ENCODE measurements around the gene BCAR3. TPM values are rescaled to one million over a fixed set of nuclear protein-coding genes. Genes with fewer than 3 reads are reported as not detected.
"Not testable (repeated sequence)": the region's sequence is repeated elsewhere in the genome, so short reads cannot be mapped to it uniquely, and the experiment has no call there.

BCAR3 gene
- total RNA-seq, 1 donor from 2014 or later = 14.6 TPM

GRCh38 chr1:93597709-93598108 lies 83.9 kb downstream of the BCAR3 start:
- Histone ChIP-seq H3K4me1 (ENCODE audit: control insufficient read depth in 3 of 3, insufficient read depth in 3 of 3, low read length in 3 of 3) (peaks cover 81 to 91% (median 86%) of the 10 kb centered on the region in 3 donors), H3K27ac (ENCODE audit: low read depth, low read length) (peak overlapping the region; percentile 68), H3K27me3 (ENCODE audit: control insufficient read depth in 3 of 3, insufficient read depth in 3 of 3, low read length in 3 of 3) (no peaks in the 10 kb centered on the region), H3K36me3 (ENCODE audit: control insufficient read depth in 3 of 3, insufficient read depth in 3 of 3, low read length in 3 of 3) (peaks cover 0 to 3% (median 0%) of the 10 kb centered on the region in 3 donors), H3K9me3 (ENCODE audit: control insufficient read depth in 3 of 3, low read length in 3 of 3) (no peaks in the 10 kb centered on the region), H3K9ac (ENCODE audit: low read depth in 1 of 3, low read length in 3 of 3) (peak overlapping the region in 1 of 3 donors; percentile 70), H3K4me3 (ENCODE audit: low read length in 3 of 3) (peak overlapping the region in 1 of 3 donors; percentile 22)

GRCh38 chr1:93596329-93597089 lies 85.1 kb downstream of the BCAR3 start:
- Histone ChIP-seq H3K4me1 (ENCODE audit: control insufficient read depth in 3 of 3, insufficient read depth in 3 of 3, low read length in 3 of 3) (peaks cover 91 to 100% (median 98%) of the 10 kb centered on the region in 3 donors), H3K9ac (ENCODE audit: low read depth in 1 of 3, low read length in 3 of 3) (peak overlapping the region in 2 of 3 donors; percentile 33 to 70), H3K27me3 (ENCODE audit: control insufficient read depth in 3 of 3, insufficient read depth in 3 of 3, low read length in 3 of 3) (no peaks in the 10 kb centered on the region), H3K4me3 (ENCODE audit: low read length in 3 of 3) (no peak overlapping the region), H3K27ac (ENCODE audit: low read depth, low read length) (peak overlapping the region; percentile 76), H3K9me3 (ENCODE audit: control insufficient read depth in 3 of 3, low read length in 3 of 3) (no peaks in the 10 kb centered on the region), H3K36me3 (ENCODE audit: control insufficient read depth in 3 of 3, insufficient read depth in 3 of 3, low read length in 3 of 3) (peaks cover 0 to 8% (median 8%) of the 10 kb centered on the region in 3 donors)

GRCh38 chr1:93595743-93596142 lies 85.9 kb downstream of the BCAR3 start:
- Histone ChIP-seq H3K27me3 (ENCODE audit: control insufficient read depth in 3 of 3, insufficient read depth in 3 of 3, low read length in 3 of 3) (no peaks in the 10 kb centered on the region), H3K36me3 (ENCODE audit: control insufficient read depth in 3 of 3, insufficient read depth in 3 of 3, low read length in 3 of 3) (peaks cover 0 to 8% (median 8%) of the 10 kb centered on the region in 3 donors), H3K27ac (ENCODE audit: low read depth, low read length) (peak overlapping the region; percentile 76), H3K9ac (ENCODE audit: low read depth in 1 of 3, low read length in 3 of 3) (no peak overlapping the region), H3K4me1 (ENCODE audit: control insufficient read depth in 3 of 3, insufficient read depth in 3 of 3, low read length in 3 of 3) (peaks cover 83 to 93% (median 91%) of the 10 kb centered on the region in 3 donors), H3K4me3 (ENCODE audit: low read length in 3 of 3) (no peak overlapping the region), H3K9me3 (ENCODE audit: control insufficient read depth in 3 of 3, low read length in 3 of 3) (no peaks in the 10 kb centered on the region)

- Histone ChIP-seq H3K4me1 (ENCODE audit: control insufficient read depth in 3 of 3, insufficient read depth in 3 of 3, low read length in 3 of 3) (peaks cover 79 to 89% (median 86%) of the 10 kb centered on the region in 3 donors), H3K9me3 (ENCODE audit: control insufficient read depth in 3 of 3, low read length in 3 of 3) (no peaks in the 10 kb centered on the region), H3K27me3 (ENCODE audit: control insufficient read depth in 3 of 3, insufficient read depth in 3 of 3, low read length in 3 of 3) (no peaks in the 10 kb centered on the region), H3K27ac (ENCODE audit: low read depth, low read length) (peak overlapping the region; percentile 76), H3K9ac (ENCODE audit: low read depth in 1 of 3, low read length in 3 of 3) (no peak overlapping the region), H3K4me3 (ENCODE audit: low read length in 3 of 3) (no peak overlapping the region), H3K36me3 (ENCODE audit: control insufficient read depth in 3 of 3, insufficient read depth in 3 of 3, low read length in 3 of 3) (peaks cover 0 to 13% (median 8%) of the 10 kb centered on the region in 3 donors)
Observed at GRCh38 chr1:93595266-93595665, 86.4 kb downstream of the BCAR3 start.

GRCh38 chr1:93594603-93594880 lies 87.1 kb downstream of the BCAR3 start:
- Histone ChIP-seq H3K9me3 (ENCODE audit: control insufficient read depth in 3 of 3, low read length in 3 of 3) (no peaks in the 10 kb centered on the region), H3K27me3 (ENCODE audit: control insufficient read depth in 3 of 3, insufficient read depth in 3 of 3, low read length in 3 of 3) (no peaks in the 10 kb centered on the region), H3K36me3 (ENCODE audit: control insufficient read depth in 3 of 3, insufficient read depth in 3 of 3, low read length in 3 of 3) (peaks cover 7 to 19% (median 14%) of the 10 kb centered on the region in 3 donors), H3K9ac (ENCODE audit: low read depth in 1 of 3, low read length in 3 of 3) (no peak overlapping the region), H3K4me1 (ENCODE audit: control insufficient read depth in 3 of 3, insufficient read depth in 3 of 3, low read length in 3 of 3) (peaks cover 72 to 81% (median 79%) of the 10 kb centered on the region in 3 donors), H3K4me3 (ENCODE audit: low read length in 3 of 3) (no peak overlapping the region), H3K27ac (ENCODE audit: low read depth, low read length) (peak overlapping the region; percentile 76)

- Histone ChIP-seq H3K9me3 (ENCODE audit: control insufficient read depth in 3 of 3, low read length in 3 of 3) (no peaks in the 10 kb centered on the region), H3K4me3 (ENCODE audit: low read length in 3 of 3) (no peak overlapping the region), H3K27ac (ENCODE audit: low read depth, low read length) (peak overlapping the region; percentile 76), H3K9ac (ENCODE audit: low read depth in 1 of 3, low read length in 3 of 3) (peak overlapping the region in 1 of 3 donors; percentile 34), H3K27me3 (ENCODE audit: control insufficient read depth in 3 of 3, insufficient read depth in 3 of 3, low read length in 3 of 3) (no peaks in the 10 kb centered on the region), H3K4me1 (ENCODE audit: control insufficient read depth in 3 of 3, insufficient read depth in 3 of 3, low read length in 3 of 3) (peaks cover 67 to 78% (median 75%) of the 10 kb centered on the region in 3 donors), H3K36me3 (ENCODE audit: control insufficient read depth in 3 of 3, insufficient read depth in 3 of 3, low read length in 3 of 3) (peaks cover 11 to 22% (median 19%) of the 10 kb centered on the region in 3 donors)
Observed at GRCh38 chr1:93593854-93594602, 87.6 kb downstream of the BCAR3 start.

- peak overlapping the region; percentile 27 to 46 (median 35) for H3K4me3 ChIP-seq (ENCODE audit: low read length in 3 of 3)
- peak overlapping the region; percentile 76 for H3K27ac ChIP-seq (ENCODE audit: low read depth, low read length)
- H3K9me3 ChIP-seq (ENCODE audit: control insufficient read depth in 3 of 3, low read length in 3 of 3) = no peaks in the 10 kb centered on the region
- H3K36me3 ChIP-seq (ENCODE audit: control insufficient read depth in 3 of 3, insufficient read depth in 3 of 3, low read length in 3 of 3) = peaks cover 19 to 36% (median 29%) of the 10 kb centered on the region in 3 donors
- H3K27me3 ChIP-seq (ENCODE audit: control insufficient read depth in 3 of 3, insufficient read depth in 3 of 3, low read length in 3 of 3) = no peaks in the 10 kb centered on the region
- H3K4me1 ChIP-seq (ENCODE audit: control insufficient read depth in 3 of 3, insufficient read depth in 3 of 3, low read length in 3 of 3) = peaks cover 61 to 78% (median 75%) of the 10 kb centered on the region in 3 donors
- peak overlapping the region; percentile 11 to 73 (median 17) for H3K9ac ChIP-seq (ENCODE audit: low read depth in 1 of 3, low read length in 3 of 3)
Observed at GRCh38 chr1:93592551-93592949, 89.1 kb downstream of the BCAR3 start.

- Histone ChIP-seq H3K9ac (ENCODE audit: low read depth in 1 of 3, low read length in 3 of 3) (peak overlapping the region in 2 of 3 donors; percentile 7 to 73), H3K4me1 (ENCODE audit: control insufficient read depth in 3 of 3, insufficient read depth in 3 of 3, low read length in 3 of 3) (peaks cover 56 to 76% (median 74%) of the 10 kb centered on the region in 3 donors), H3K36me3 (ENCODE audit: control insufficient read depth in 3 of 3, insufficient read depth in 3 of 3, low read length in 3 of 3) (peaks cover 19 to 40% (median 33%) of the 10 kb centered on the region in 3 donors)
Observed at GRCh38 chr1:93591676-93592550, 89.7 kb downstream of the BCAR3 start.

GRCh38 chr1:93591291-93591675 lies 90.4 kb downstream of the BCAR3 start:
- H3K4me3 ChIP-seq (ENCODE audit: low read length in 3 of 3); H3K9me3 ChIP-seq (ENCODE audit: control insufficient read depth in 3 of 3, low read length in 3 of 3); H3K27me3 ChIP-seq (ENCODE audit: control insufficient read depth in 3 of 3, insufficient read depth in 3 of 3, low read length in 3 of 3): not testable (repeated sequence)
- Histone ChIP-seq H3K27ac (ENCODE audit: low read depth, low read length) (peak overlapping the region; percentile 76), H3K36me3 (ENCODE audit: control insufficient read depth in 3 of 3, insufficient read depth in 3 of 3, low read length in 3 of 3) (peaks cover 20 to 42% (median 33%) of the 10 kb centered on the region in 3 donors), H3K9ac (ENCODE audit: low read depth in 1 of 3, low read length in 3 of 3) (peak overlapping the region in 1 of 3 donors; percentile 73), H3K4me1 (ENCODE audit: control insufficient read depth in 3 of 3, insufficient read depth in 3 of 3, low read length in 3 of 3) (peaks cover 50 to 70% (median 67%) of the 10 kb centered on the region in 3 donors)

More at GRCh38 chr1:93591676-93592550, 89.7 kb downstream of the BCAR3 start:
- peak overlapping the region; percentile 76 for H3K27ac ChIP-seq (ENCODE audit: low read depth, low read length)
- H3K9me3 ChIP-seq (ENCODE audit: control insufficient read depth in 3 of 3, low read length in 3 of 3) = no peaks in the 10 kb centered on the region
- H3K27me3 ChIP-seq (ENCODE audit: control insufficient read depth in 3 of 3, insufficient read depth in 3 of 3, low read length in 3 of 3) = no peaks in the 10 kb centered on the region
- peak overlapping the region in 2 of 3 donors; percentile 12 to 46 for H3K4me3 ChIP-seq (ENCODE audit: low read length in 3 of 3)

All from skeletal muscle tissue (tissue), 4 donors.